SK-N-SH treated with all-trans-retinoic acid at 6 μM for 48 hours (cell line): ENCODE results near the gene ARHGDIG.

ENCODE experiments used
- OSR1 ChIP-seq: fragments of 250-450 bp; sonication (Bioruptor Pico); IDR thresholded peaks from 2 replicates; pipeline ENCODE4 v1.8.0; 2022; ENCODE audit warnings: moderate library complexity, mild to moderate bottlenecking, inconsistent platforms
- ZFP3 ChIP-seq: fragments of 250-450 bp; sonication (Bioruptor Pico); IDR thresholded peaks from 2 replicates; pipeline ENCODE4 v1.5.0; 2020; ENCODE audit warnings: mild to moderate bottlenecking, moderate library complexity
- TF ChIP-seq, protein P1 (sequence below): fragments of 250-450 bp; sonication (Bioruptor Pico); IDR thresholded peaks from 2 replicates; pipeline ENCODE4 v1.5.0; 2020; ENCODE audit warnings: mild to moderate bottlenecking, moderate library complexity

DNA sequence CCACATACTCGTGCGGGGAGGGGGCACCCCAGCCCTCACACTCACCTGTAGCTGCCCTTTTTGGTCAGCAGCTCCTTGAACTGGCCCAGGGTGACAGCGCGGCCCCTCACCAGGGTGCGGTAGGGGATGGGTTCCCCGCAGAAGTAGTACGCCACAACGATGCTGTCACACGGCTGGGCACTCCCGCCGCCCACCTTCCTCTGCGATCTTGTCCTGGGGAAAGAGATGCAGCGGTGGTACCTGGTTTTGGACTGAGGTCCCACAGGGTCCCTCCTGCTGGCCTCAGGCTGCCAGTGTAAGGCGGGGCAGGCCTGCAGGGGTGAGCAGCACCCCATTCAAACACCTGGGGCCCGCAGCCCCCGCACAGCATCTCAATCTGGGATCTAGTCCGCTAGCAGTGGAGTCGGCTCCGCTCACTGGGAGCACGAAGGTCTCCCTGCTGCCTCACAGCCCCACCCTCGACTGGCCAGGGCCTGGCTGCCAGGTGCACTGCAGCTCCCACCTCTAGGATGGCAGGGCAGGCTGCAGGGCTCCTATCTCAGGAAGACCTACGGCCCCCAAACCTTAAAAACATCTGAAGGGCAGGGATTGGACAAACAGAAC, 9.1 kb downstream of the ARHGDIG start:
- no peak for TF ChIP-seq OSR1
- TF ChIP-seq ZFP3 = no peak
- TF ChIP-seq, protein P1, sequence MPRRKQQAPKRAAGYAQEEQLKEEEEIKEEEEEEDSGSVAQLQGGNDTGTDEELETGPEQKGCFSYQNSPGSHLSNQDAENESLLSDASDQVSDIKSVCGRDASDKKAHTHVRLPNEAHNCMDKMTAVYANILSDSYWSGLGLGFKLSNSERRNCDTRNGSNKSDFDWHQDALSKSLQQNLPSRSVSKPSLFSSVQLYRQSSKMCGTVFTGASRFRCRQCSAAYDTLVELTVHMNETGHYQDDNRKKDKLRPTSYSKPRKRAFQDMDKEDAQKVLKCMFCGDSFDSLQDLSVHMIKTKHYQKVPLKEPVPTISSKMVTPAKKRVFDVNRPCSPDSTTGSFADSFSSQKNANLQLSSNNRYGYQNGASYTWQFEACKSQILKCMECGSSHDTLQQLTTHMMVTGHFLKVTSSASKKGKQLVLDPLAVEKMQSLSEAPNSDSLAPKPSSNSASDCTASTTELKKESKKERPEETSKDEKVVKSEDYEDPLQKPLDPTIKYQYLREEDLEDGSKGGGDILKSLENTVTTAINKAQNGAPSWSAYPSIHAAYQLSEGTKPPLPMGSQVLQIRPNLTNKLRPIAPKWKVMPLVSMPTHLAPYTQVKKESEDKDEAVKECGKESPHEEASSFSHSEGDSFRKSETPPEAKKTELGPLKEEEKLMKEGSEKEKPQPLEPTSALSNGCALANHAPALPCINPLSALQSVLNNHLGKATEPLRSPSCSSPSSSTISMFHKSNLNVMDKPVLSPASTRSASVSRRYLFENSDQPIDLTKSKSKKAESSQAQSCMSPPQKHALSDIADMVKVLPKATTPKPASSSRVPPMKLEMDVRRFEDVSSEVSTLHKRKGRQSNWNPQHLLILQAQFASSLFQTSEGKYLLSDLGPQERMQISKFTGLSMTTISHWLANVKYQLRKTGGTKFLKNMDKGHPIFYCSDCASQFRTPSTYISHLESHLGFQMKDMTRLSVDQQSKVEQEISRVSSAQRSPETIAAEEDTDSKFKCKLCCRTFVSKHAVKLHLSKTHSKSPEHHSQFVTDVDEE (CRISPR knock-in tag) = no peak
